Neural crest cell (in vitro differentiated cells): ENCODE results near the gene CAPN9. TPM values are rescaled to one million over a fixed set of nuclear protein-coding genes. Genes with fewer than 3 reads are reported as not detected.

Source experiments
- DNase-seq: peaks from one replicate; pipeline ENCODE4 v3.0.0; 2021; ENCODE audit warnings: low read depth, mixed read lengths, low spot score
- H3K27ac Mint-ChIP-seq: one replicate; pipeline ENCODE4 v1.8.0; 2021; ENCODE audit warnings: mild to moderate bottlenecking, mixed read lengths; ENCODE audit not compliant: unreplicated experiment
- H3K27me3 Mint-ChIP-seq: 2 replicates; pipeline ENCODE4 v1.8.0; 2021; ENCODE audit warnings: low read depth, mild to moderate bottlenecking, mixed read lengths
- H3K36me3 Mint-ChIP-seq: 2 replicates; pipeline ENCODE4 v1.8.0; 2021; ENCODE audit warnings: low read depth, mild to moderate bottlenecking, mixed read lengths
- H3K4me1 Mint-ChIP-seq: 2 replicates; pipeline ENCODE4 v1.8.0; 2021; ENCODE audit warnings: mixed read lengths
- H3K4me3 Mint-ChIP-seq: one replicate; pipeline ENCODE4 v1.8.0; 2021; ENCODE audit warnings: mild to moderate bottlenecking, mixed read lengths
- H3K9me3 Mint-ChIP-seq: 2 replicates; pipeline ENCODE4 v1.8.0; 2021; ENCODE audit warnings: mixed read lengths
- CTCF ChIP-seq: fragments of 200-600 bp; sonication (generic); conservative IDR thresholded peaks from 2 replicates; pipeline ENCODE4 v1.5.0; 2021; ENCODE audit warnings: antibody characterized with exemption, mild to moderate bottlenecking
- total RNA-seq: library from RNA; stranded (reverse); gene quantifications from 2 replicates; pipeline ENCODE4 v1.2.1, GENCODE V29; 2021

The CAPN9 gene
- total RNA-seq, 1 donor from 2014 or later, result 4.0 TPM

- H3K27me3 Mint-ChIP-seq, result no peaks in the 10 kb centered on the region
- H3K4me3 Mint-ChIP-seq, result no peak overlapping the region
- no peak for TF ChIP-seq CTCF
- peaks cover 10% of the 10 kb centered on the region for H3K4me1 Mint-ChIP-seq
- DNase-seq, result no peak
- no peak overlapping the region for H3K27ac Mint-ChIP-seq
- peaks cover 9% of the 10 kb centered on the region for H3K9me3 Mint-ChIP-seq
- peaks cover 5% of the 10 kb centered on the region for H3K36me3 Mint-ChIP-seq
Measured at GRCh38 chr1:230725256-230726012, 21.8 kb upstream of the CAPN9 start.

GRCh38 chr1:230728710-230729392, 18.3 kb upstream of the CAPN9 start:
- Mint-ChIP-seq H3K36me3 (no peaks in the 10 kb centered on the region), H3K27ac (no peak overlapping the region), H3K9me3 (peaks cover 2% of the 10 kb centered on the region), H3K4me3 (no peak overlapping the region), H3K4me1 (peaks cover 10% of the 10 kb centered on the region), H3K27me3 (no peaks in the 10 kb centered on the region)
- no peak for TF ChIP-seq CTCF
- no peak for DNase-seq

GRCh38 chr1:230730977-230731376, 16.2 kb upstream of the CAPN9 start:
- H3K9me3 Mint-ChIP-seq, result peaks cover 6% of the 10 kb centered on the region
- H3K4me1 Mint-ChIP-seq, result peaks cover 10% of the 10 kb centered on the region
- no peak overlapping the region for H3K4me3 Mint-ChIP-seq
- DNase-seq, result no peak
- H3K27me3 Mint-ChIP-seq, result no peaks in the 10 kb centered on the region
- H3K36me3 Mint-ChIP-seq, result no peaks in the 10 kb centered on the region
- H3K27ac Mint-ChIP-seq, result no peak overlapping the region
- no peak for TF ChIP-seq CTCF

GRCh38 chr1:230735447-230735846, 11.7 kb upstream of the CAPN9 start:
- H3K4me1 Mint-ChIP-seq, result no peaks in the 10 kb centered on the region
- no peak overlapping the region for H3K4me3 Mint-ChIP-seq
- TF ChIP-seq CTCF, result no peak
- H3K9me3 Mint-ChIP-seq, result peaks cover 15% of the 10 kb centered on the region
- no peak for DNase-seq
- no peaks in the 10 kb centered on the region for H3K36me3 Mint-ChIP-seq
- no peak overlapping the region for H3K27ac Mint-ChIP-seq
- H3K27me3 Mint-ChIP-seq, result no peaks in the 10 kb centered on the region

GRCh38 chr1:230737622-230738262, 9.4 kb upstream of the CAPN9 start:
- no peak for DNase-seq
- Mint-ChIP-seq H3K4me3 (no peak overlapping the region), H3K27me3 (no peaks in the 10 kb centered on the region), H3K9me3 (peaks cover 13% of the 10 kb centered on the region), H3K27ac (no peak overlapping the region), H3K36me3 (no peaks in the 10 kb centered on the region), H3K4me1 (no peaks in the 10 kb centered on the region)
- no peak for TF ChIP-seq CTCF
